ENCODE results near the gene CLDN7. TPM values are rescaled to one million over a fixed set of nuclear protein-coding genes. Genes with fewer than 3 reads are reported as not detected.

The CLDN7 gene
- total RNA-seq, 1 experiment from 2014 or later = 177 TPM

DNA sequence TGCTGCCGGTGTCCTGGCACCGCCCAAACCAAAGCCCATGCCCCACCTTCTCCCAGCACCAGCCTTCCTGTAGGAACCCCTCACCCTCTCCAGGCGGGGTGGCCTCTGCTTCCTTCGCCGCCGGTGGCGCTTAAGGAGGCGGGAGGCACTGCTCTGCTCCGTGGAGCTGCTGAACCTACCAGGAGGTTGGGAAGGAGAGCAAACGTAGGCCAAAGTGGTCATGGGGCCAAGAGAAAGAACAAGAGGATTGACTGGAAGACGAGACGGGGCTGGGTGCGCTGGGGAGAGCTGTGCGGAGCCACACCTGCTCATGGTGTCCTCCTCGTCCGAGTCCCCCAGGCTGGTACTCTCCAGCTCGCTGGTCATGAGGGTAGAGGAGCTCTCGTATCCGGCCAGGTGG, 32.8 kb downstream of the CLDN7 start:
- Histone ChIP-seq H2BK5ac (ENCODE audit: insufficient read length, low read length) (no peak overlapping the region), H3K14ac (ENCODE audit: insufficient read depth, low read length) (no peak overlapping the region), H3K18ac (ENCODE audit: insufficient read length, low read depth, low read length) (no peak overlapping the region), H3K4me2 (ENCODE audit: insufficient read depth, insufficient read length, low read length) (no peak overlapping the region), H2AK5ac (ENCODE audit: insufficient read length, low read length) (no peak overlapping the region), H3K79me2 (ENCODE audit: insufficient read depth, low read length) (peaks cover 15% of the 10 kb centered on the region; the same call in 1 of the 2 replicates), H4K8ac (replicated peaks; ENCODE audit: insufficient read length, low read depth, low read length) (no peak overlapping the region), H4K91ac (ENCODE audit: insufficient read length, low read depth, low read length) (no peak overlapping the region), H2BK120ac (ENCODE audit: low read depth, low read length, poor library complexity, severe bottlenecking) (no peak overlapping the region), H2BK15ac (ENCODE audit: low read depth, low read length) (no peak overlapping the region), H3T11ph (ENCODE audit: low read length) (no peak overlapping the region), H2BK20ac (ENCODE audit: low read depth, low read length, poor library complexity, severe bottlenecking) (no peak overlapping the region), H3K27ac (ENCODE audit: insufficient read length, low read depth, low read length) (no peak overlapping the region), H3K9me3 (ENCODE audit: control insufficient read depth, low read depth, low read length) (no peaks in the 10 kb centered on the region), H4K20me1 (ENCODE audit: control insufficient read depth, insufficient read depth, insufficient read length) (no peaks in the 10 kb centered on the region), H2AFZ (ENCODE audit: low read length) (no peak overlapping the region), H3K27me3 (ENCODE audit: insufficient read depth, low read length) (no peaks in the 10 kb centered on the region), H3K4ac (ENCODE audit: low read depth, low read length) (no peak overlapping the region), H3K79me1 (ENCODE audit: insufficient read depth, low read depth, low read length, poor library complexity, severe bottlenecking) (peaks cover 13% of the 10 kb centered on the region), H3K56ac (ENCODE audit: insufficient read length, low read depth, low read length) (no peak overlapping the region), H3K23me2 (ENCODE audit: insufficient read length, low read depth, low read length, poor library complexity, severe bottlenecking) (peaks cover 5% of the 10 kb centered on the region), H3K9ac (ENCODE audit: extremely low read depth, insufficient read length, low read length) (no peak overlapping the region), H2BK12ac (ENCODE audit: insufficient read length, low read depth, low read length) (no peak overlapping the region), H4K5ac (ENCODE audit: insufficient read length, low read depth, low read length) (no peak overlapping the region), H3K23ac (ENCODE audit: insufficient read length, low read depth, low read length) (no peak overlapping the region), H3K4me1 (ENCODE audit: insufficient read depth, low read length) (no peaks in the 10 kb centered on the region)
- no CpG with 5 or more reads among the region's 19 CpGs for WGBS (ENCODE audit: extremely low coverage, insufficient read length, low lambda C conversion rate)
- H3K36me3 Mint-ChIP-seq (ENCODE audit: insufficient read depth in 1 of 3, low read depth in 3 of 3) = peaks cover 35 to 69% (median 62%) of the 10 kb centered on the region in 3 experiments; a peak in 6 of 7 replicates
- H3K4me3 Mint-ChIP-seq = peak overlapping the region in 1 of 2 experiments; percentile 48; a peak in 1 of 5 replicates
- TF ChIP-seq, protein P1, sequence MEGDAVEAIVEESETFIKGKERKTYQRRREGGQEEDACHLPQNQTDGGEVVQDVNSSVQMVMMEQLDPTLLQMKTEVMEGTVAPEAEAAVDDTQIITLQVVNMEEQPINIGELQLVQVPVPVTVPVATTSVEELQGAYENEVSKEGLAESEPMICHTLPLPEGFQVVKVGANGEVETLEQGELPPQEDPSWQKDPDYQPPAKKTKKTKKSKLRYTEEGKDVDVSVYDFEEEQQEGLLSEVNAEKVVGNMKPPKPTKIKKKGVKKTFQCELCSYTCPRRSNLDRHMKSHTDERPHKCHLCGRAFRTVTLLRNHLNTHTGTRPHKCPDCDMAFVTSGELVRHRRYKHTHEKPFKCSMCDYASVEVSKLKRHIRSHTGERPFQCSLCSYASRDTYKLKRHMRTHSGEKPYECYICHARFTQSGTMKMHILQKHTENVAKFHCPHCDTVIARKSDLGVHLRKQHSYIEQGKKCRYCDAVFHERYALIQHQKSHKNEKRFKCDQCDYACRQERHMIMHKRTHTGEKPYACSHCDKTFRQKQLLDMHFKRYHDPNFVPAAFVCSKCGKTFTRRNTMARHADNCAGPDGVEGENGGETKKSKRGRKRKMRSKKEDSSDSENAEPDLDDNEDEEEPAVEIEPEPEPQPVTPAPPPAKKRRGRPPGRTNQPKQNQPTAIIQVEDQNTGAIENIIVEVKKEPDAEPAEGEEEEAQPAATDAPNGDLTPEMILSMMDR (conservative IDR thresholded peaks at IDR 0.05) = no peak
- no peak for DNase-seq
- H3K27me3 Mint-ChIP-seq (ENCODE audit: low read depth) = no peaks in the 10 kb centered on the region; the same call in 1 of the 2 replicates
- H3K9me3 Mint-ChIP-seq = no peaks in the 10 kb centered on the region
- H3K4me1 Mint-ChIP-seq = peaks cover 17 to 18% of the 10 kb centered on the region in 2 experiments
- H3K27ac Mint-ChIP-seq = no peak overlapping the region

Measured in H9 (cell line).